Kidney capillary endothelial cell (primary cell): ENCODE data around the gene MSLN.

Experiments
- DNase-seq: peaks from one replicate; pipeline ENCODE4 v3.0.0-alpha.2; 2018; ENCODE audit warnings: low spot score

Gene MSLN

GRCh38 chr16:776824-777223, 16.3 kb downstream of the MSLN start:
- DNase-seq = no peak

GRCh38 chr16:777826-778225, 17.3 kb downstream of the MSLN start:
- DNase-seq = no peak

DNA sequence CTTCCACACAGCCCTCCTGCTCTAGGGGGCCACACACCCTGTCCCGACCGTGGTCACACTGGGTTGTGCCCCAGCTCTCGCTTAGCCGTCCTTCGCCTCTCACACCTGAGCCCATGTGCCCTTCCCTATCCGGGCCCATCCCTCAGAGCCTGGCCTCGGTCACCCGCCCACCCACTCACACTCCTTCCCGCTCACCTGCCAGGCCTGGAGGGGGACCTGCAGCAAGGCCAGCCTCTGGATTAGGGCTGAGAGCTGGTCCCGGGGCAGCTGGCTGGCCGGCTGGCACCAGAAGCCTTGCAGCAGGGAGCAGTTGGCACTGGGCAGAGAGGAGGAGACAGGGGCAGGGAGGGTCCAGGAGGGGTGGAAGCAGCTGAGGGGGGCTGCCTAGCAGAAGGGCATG, 17.9 kb downstream of the MSLN start:
- no peak for DNase-seq

DNA sequence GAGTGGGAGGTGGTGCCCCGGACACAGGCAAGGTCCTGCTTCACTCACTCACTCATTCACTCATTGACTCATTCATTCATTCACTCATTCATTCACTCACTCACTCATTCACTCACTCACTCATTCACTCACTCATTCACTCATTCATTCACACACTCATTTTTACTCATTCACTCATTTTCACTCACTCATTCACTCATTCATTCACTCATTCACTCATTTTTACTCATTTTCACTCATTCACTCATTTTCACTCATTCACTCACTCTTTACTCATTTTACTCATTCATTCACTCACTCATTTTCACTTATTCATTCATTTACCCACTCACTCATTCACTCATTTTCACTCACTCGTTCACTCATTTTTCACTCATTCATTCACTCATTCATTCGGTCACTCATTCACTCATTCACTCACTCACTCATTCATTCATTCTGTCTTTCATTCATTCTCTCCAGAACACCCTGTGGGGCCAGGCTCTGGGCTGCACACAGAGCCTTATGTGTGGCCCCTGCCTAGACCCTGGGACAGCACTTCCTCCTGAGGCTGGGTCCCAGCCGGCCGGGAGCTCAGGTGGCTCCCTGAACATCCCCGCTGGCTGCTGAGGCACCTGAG, 18.5 kb downstream of the MSLN start:
- no peak for DNase-seq

DNA sequence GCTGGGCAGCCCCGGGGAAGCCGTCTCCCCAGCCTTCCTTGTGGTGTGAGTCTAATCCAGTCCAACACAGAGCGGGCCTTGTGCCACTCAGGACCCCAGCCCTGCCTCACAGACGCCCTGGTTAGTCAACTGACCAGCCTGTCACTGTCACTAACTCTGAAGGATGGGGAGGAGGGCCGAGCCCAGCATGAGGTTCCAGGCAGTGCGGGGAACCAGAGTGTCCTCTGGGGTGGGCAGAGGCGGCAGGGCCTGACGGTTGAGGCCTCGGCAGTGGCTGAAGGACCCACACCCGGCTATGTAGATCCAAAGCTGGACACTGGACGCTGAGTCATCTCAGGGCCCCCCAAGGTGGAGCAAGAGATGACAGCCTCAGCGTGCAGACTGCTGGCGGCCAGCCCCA, 19.0 kb downstream of the MSLN start:
- no peak for DNase-seq

- no peak for DNase-seq
These were observed 19.8 kb downstream of the MSLN start for GRCh38 chr16:780296-780695.

- DNase-seq = no peak
These were observed 20.9 kb downstream of the MSLN start for GRCh38 chr16:781346-782010.

DNA sequence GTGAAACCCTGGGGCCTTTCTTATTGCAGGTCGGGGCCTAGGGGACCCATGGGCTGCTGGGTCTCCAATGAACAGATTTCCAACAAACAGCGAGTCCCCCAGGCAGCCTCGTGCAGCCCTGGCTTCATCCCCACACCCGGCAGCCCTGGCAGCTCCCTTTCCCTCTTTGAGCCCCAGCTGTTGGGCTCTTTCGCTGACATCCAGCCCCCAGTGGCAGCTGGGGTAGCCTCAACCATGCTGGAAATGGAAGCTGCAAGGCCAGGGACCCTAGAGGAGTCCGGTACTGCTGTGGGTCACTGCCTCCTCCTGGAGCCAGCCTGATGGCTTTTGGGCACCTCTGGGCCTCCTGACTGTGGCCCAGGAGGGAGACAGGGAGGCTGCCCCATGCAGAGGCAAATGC, 21.7 kb downstream of the MSLN start:
- no peak for DNase-seq

DNA sequence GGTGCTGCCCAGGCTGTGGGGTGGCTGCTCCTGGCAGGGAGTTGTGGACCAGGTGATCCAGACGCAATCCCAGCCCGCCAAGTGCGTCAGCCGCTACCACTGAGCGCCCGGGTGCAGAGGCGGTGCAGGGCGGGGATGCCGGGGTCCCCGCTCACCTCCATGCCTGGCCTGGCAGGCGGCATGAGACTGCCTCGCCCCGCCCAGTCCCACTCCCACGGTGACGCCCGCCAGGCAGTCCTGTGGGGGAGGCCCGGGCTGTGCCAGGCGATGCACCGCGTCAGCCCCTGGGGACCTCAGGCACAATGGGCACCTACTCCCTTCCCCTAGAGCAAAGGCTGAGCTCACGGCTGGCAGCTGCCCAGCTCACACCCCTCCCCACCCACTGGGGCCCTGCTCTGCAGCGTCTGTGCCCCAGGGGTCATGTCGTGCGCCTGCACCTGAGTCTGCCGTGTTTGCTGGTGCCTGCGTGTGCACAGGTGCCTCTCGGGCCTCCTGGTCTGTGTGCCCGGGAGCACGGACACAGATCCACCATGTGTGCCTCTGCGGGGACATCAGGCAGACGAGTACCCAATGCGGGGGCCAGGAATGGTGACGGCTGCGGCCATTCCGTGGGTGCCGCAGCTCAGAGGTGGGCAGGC, 22.4 kb downstream of the MSLN start:
- DNase-seq = no peak

GRCh38 chr16:783404-784161, 23.0 kb downstream of the MSLN start:
- DNase-seq = no peak

GRCh38 chr16:784431-784830, 23.9 kb downstream of the MSLN start:
- no peak for DNase-seq

DNA sequence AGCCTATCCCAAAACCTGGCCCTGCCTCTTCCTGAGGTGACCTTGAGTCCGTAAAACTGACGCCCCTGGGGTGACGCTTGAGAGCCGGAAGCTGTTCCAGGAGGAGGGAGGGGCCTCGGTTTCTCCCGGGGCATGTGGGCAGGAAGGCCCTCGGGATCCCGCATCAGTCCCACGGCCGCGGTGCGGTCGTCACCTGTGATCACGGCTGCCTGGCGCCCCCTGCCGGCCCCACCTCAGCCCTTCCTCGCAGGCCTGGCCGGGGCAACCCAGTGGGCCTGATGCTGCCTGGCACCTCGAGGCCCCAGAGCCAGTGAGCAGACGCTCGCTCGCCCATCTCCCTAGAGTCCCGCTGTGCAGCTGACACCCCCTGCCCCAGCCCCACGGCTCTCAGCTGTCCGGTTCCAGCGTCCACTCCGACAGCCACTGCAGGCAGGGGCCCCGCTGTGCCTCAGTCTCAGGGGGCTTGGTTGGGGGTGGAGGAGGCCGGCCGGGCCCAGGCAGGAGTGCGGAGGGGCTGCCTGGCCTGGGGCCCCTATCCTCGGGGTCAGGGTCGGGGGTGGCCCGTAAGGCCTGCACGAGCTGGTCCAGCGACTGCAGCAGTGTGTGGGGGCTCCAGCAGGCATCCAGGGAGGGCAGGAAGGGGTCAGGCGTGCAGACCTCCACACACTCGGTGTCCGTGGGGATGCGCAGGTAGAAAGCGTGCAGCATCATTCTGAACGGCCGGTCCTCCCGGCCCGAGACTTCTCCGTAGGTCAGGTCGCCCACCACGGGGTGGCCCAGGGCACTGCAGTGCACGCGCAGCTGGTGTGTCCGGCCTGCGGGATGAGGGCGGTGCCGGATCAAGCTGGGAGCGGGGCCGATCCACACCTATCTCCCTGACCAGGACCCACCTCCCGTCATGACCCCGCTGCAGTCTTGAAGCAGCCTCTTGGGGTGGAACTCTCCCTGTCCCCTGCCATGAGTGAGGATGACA, 25.3 kb downstream of the MSLN start:
- peak; percentile 42 for DNase-seq

- DNase-seq = no peak
These were observed 26.9 kb downstream of the MSLN start for GRCh38 chr16:787321-787966.

GRCh38 chr16:787978-788398, 27.5 kb downstream of the MSLN start, which contains the start of gene RPUSD1:
Gene RPUSD1, minus strand, starts transcription at chr16:788381. Its CDS starts 644 bp downstream, at chr16:787737.
- DNase-seq = peak; percentile 23

DNA sequence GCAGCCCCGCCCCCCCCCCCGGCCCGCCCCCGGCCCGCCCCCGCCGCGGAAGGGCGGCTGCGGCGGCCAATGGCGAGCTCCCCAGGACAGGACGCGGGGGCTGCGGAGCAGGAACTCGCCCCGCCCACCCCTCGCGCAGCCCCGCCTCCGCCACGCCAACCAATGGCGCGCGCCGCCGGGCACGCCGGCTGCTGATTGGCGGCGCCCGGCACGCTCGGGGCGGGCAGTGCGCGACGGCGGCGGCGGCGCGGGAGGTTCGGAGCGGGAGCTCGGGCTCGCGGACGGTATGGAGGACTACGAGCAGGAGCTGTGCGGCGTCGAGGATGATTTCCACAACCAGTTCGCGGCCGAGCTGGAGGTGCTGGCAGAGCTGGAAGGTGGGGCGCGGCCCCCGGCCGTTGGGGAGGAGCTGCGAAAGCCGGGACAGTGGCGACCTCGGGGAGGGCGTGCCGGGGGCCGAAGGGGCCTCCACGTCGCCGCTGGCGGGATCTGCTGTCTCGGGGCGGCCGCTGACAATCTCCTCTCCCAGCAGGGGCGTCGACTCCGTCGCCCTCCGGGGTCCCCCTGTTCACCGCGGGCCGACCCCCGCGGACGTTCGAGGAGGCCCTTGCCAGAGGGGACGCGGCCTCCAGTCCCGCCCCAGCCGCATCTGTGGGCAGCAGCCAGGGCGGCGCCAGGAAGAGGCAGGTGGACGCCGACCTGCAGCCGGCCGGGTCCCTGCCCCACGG, 28.0 kb downstream of the MSLN start, which contains the start of gene CHTF18:
TSS of gene CHTF18 (plus strand) at position 222 of the 728 bp plus-strand sequence. CDS start at position 287, 65 bp downstream.
- peak; percentile 87 for DNase-seq

DNA sequence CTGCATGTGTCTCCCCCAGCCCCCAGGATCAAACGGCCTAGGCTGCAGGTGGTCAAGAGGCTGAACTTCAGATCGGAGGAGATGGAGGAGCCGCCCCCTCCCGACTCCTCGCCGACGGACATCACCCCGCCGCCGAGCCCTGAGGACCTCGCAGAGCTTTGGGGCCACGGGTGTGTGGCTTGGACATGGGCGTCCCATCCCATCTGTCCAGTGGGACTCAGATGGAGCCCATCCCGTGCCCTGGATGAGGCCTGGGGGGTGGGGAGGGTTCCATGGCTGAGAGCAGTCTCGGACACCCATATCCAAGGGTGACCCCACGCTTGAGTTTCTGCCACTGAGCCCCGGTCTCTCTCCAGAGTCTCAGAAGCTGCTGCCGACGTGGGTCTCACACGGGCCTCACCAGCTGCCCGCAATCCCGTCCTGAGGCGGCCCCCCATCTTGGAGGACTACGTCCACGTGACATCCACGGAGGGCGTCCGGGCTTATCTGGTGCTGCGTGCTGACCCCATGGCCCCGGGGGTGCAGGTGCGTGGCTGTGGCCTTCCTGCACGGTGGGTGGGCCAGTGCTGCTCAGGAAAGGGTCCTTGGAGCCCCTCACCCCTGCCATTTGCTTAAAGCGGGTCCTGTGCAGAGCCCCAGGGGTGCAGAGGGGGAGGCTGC, 28.8 kb downstream of the MSLN start:
- DNase-seq = no peak

DNA sequence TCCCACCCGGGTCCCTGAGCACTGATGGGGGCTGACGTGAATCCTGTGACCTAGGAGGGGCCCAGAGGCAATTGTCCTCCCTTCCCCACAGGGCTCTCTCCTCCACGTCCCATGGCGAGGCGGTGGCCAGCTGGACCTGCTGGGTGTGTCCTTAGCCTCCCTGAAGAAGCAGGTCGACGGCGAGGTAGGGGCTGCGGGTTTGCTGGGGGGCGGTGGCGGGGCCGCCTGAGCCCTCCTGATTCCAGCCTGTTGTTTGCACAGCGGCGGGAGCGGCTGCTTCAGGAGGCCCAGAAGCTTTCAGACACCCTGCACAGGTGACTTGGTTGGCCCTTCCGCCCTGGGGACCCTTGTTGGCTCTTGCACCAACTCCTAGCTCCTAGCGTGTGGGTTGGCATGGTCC, 29.6 kb downstream of the MSLN start:
- no peak for DNase-seq

DNA sequence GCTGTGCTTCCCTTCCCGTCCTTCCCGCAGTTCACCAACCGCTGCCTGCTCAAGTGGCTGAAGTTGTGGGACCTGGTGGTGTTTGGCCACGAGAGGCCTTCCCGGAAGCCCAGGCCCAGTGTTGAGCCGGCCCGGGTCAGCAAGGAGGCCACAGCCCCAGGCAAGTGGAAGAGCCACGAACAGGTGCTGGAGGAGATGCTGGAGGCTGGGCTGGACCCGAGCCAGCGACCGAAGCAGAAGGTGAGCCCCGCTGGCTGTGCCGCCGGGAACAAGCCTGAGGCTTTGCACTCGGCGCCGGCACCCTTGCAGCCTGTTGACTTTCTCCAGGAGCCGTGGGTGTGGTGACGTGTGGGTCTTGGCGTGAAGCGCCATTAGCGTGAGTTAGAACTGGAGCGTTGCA, 30.6 kb downstream of the MSLN start:
- no peak for DNase-seq

DNA sequence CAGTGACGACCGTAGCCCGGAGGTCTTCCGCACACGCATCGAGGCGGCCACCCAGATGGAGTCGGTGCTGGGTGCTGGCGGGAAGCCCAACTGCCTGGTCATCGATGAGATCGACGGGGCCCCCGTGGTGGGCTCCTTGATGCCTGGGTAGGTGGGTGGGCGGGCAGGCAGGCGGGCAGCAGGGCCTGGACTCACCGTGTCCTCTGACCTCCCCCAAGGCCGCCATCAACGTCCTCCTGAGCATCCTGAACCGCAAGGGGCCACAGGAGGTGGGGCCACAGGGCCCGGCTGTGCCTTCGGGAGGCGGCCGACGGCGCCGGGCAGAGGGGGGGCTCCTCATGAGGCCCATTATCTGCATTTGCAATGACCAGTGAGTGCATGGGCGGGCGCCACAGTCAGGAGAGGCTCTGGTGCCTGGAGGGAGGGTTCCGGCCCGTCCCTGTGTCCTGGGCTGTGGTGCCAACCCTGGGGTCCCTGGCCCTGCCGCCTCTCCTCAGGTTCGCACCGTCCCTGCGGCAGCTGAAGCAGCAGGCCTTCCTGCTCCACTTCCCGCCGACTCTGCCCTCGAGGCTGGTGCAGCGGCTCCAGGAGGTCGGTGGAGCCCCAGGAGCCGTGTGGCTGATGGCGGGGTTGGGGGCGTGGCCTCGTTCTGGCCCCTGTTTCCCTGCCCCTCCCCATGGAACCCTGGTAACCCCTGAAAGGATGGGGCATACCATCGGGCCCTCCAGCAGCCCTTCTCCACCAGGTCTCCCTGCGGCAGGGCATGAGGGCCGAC, 31.9 kb downstream of the MSLN start:
- DNase-seq = no peak
